Activated naive CD4-positive, alpha-beta T cell treated with Interleukin-2 at 50 U/mL for 16 hours (primary cell): ENCODE data around the gene OPN4.

ENCODE experiments used
- DNase-seq: peaks from one replicate; pipeline ENCODE4 v3.0.0-alpha.2; 2020

Gene OPN4

DNA sequence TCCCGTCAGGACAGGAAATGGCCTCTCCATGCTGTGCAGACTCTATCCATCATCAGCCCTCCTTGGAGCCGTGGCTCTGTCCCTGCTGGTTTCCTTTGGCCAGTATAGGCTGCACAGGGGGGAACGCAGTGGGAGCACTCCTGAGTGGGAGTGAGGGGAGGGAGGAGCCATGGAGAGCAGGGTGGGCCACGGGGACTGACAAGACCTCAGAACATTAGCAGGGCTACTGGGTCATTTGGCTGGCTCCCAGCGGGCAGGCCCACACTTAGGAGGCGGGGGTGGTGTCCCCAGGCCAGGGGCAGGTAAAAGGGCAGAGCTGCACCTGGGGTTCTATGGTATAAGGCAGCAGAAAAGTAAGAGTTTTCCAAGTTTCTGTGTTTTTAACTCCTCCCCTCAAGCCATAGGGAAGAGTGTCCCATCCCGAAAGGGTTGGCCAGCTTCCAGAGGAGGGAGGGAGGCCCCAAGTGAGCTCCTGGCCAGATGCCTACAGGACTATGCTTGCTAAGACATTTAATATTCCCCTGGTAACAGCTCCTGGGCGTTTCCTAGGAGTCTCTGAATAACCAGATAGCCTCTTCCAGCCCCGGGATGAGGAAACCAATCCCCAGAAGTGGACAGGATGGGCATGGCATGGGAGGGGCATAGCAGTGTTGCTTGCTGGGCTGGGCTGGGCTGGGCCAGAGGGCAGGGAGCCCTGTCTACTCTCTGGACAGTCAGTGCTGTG is 5.5 kb upstream of the OPN4 start:
- DNase-seq, result no peak

DNA sequence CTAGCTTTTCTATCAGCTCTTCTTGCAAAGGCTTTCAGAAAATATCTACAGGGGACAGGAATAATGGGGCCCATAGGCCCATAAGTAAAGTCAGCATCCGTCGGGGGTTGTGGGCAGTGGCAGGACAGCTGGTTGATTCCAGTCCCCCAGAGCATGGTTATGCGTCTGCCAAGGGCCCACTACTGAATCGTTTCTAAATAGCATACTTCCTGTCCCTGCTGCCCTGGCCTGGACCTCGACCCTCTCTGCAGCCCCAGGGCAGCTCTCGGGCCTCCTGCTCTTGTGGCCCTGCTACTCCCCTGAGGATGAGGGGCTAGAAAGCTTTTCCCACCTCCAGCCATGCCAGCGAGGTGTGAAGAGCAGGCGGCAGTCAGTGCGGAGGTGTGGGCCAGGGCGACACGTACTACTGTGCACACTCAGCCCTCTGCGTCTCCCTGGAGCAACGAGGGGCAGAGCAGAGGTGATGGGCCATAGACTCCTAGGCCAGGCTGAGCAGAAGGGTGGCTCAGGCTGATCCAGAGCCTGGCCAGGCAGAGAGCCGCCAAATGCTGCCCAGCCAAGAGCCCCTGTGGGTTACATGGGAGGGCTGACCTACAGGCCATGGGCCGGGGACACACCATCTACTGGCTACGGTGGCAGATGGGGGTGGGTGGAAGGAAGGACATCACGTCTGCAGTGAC is 4.7 kb upstream of the OPN4 start:
- no peak for DNase-seq

DNA sequence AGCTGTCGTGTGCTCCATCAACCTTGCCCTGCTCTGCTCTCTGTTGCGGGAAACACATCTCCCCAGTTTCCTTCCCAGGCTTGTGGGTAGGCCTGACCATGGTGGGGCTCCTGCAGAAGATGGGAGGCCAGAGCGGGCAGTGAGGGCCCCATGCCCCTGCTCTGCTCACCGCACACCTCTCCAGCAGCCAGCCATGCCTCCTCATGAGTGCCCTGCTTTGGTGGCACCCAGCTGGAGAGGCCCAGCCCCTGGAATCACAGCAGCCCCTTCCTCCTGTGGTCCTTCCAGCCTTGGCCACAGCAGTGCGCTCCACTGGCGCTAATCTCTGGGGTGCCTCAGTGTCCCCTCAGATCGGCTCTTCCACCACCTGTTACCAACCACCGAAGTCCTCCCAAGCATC is 4.2 kb upstream of the OPN4 start:
- DNase-seq, result no peak

DNA sequence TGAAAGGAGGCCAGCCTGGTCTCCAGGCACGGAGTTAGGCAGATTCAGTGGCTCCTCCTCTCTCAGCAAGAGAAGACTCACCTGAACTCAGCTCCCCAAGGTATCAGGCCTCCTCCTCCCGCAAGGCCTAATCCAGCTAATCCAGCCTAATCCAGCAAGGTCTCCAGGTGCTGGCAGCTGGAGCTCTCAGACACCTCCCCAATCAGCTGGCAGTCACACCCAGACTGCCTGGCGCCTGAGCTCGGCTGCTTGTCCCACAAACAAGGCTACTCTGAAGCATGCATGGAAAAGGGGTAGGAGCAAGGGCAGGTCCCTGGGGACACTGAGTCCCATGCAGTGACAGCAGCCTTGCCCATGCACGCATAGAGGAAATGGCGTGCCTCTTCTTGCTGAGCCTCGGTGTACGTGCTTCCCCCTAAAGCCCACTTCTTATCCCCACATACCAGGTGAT is 3.3 kb upstream of the OPN4 start:
- DNase-seq, result no peak

DNA sequence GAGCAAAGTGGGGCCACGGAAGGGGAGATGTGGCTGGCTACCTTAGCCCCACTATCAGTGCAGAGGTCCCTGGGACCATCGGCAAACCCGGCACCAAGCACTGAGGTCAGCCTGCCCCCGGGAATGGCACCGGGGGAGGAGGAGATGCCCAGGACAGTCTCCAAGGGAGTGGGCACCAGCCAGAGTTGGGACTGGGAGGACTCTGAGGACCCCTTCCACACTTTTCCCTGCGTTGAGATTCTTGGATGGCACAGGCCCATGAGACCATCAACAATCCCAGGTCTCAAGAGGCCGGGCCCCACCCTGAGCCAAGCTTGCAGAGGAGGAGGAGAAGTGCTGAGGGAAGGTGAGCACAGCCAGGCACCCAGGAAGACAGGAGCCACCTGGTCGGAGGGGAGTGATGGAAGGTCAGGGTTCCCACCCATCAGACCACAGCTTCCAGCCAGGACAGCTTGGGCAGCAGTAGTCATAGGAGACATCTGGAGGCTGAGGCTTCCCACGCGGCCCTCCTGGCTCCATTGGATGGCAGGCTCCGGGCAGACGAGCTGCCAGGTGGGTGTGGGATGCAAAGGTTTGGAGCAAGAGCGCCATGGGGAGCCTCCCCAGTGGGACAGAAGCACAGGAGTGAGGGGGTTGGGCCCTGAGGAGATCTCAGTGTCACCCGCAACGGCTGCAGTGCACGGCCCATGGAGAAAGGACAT is 2.6 kb upstream of the OPN4 start:
- no peak for DNase-seq

DNA sequence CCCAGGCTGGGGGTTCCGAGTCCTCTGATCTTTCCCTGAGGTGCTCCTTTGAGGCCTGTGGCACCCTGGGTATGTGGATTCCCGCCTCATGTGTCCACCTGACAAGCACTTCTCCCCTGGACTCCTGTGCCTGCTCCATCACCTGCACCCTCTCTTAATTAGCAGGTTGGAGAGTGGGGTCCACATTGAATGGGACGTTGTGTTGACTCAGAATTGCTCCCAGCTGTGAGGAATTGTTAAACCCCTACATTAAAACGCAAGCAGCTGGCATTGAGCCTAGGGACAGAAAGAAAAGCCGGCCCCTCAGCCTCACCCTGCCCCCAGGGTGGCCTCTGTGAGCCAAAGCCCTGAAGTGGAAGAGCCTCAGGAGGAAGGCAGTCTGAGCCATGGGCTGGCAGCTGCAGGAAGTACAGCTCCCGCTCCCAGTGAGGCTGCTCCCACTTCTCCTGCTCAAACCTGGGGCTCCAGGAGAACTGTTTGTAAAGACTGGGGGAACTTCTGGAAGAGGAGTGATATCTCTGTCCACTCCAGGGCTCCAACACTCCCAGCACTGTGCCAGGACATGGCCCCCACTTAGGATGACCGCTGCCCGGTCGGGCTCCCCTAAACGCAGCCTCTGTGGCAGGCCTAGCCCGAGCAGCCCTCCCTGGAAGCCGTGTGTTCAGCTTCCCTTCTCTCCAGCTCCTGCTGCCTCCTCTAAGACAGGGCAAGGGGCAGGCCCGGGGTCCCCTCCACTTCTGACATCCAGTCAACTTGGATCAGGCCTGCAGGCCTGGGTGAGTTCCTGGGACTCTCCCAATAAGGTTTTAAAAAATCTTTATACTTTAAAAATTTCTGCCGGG is 1.8 kb upstream of the OPN4 start:
- DNase-seq, result no peak

DNA sequence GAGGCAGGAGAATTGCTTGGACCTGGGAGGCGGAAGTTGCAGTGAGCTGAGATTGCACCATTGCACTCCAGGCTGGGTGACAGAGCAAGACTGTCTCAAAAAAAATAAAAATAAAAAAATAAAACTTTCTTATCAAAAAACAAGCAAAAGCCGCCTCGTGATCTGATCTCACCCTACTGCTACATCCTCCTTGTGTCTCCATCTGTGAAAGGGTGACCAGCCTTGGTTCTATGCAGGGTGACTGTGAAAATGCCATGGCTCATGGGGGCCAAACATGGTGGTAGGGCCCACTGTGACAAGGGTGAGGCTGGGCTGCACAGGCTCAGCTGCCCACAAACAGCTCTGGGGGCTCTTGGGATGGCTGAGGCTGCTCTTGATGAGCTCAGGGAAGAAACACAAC is 968 bp upstream of the OPN4 start:
- DNase-seq, result no peak

DNA sequence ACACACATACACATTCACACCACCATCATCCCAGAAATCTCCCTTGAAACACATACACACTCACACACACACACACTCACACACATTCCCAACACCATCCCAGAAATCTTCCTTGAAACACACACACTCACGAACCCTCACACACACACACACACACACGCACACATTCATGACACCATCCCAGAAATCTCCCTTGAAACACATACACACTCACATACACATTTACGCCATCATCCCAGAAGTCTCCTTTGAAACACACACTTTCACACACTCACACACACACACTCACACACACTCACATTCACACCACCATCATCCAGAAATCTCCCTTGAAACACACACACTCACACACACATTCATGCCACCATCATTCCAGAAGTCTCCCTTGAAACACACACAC is 360 bp upstream of the OPN4 start:
- DNase-seq, result no peak

DNA sequence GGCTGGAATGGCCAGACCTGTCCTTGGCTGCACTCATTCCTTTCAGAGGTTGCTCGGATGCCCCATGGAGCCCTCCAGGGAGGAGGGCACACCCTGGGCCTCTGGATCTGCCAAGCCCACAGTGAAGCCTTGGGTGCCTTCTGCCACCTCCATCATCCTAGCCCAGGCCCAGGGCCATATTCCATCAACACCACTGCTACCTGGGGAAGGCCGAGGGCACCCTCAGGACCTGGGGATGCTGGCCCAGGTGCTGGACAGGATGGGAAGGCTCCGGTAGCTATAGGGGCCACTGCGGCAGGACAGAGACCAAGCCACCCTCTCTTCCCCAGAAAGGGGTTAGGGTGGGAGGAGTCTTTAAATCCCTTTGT is 810 bp downstream of the OPN4 start:
- DNase-seq, result no peak

DNA sequence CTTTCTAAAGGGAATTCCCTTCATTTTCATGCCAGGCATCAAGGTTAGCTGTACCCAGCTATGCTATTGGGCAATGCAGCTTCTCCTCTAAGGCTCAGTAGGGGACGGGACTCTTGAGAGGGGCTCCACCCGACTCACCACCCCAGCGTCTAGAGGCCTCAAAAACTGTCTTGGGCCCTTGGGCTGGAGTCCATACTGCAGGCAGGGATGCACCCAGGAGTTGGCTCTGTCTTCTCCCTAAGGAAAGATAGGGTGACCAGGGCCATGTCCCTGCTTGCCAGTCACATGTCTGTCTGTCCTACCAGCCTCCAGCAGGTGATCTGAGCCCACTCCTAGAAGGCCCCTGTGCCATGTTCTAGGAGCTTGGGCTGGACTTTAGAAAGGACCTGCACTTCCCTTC is 1.2 kb downstream of the OPN4 start:
- no peak for DNase-seq

DNA sequence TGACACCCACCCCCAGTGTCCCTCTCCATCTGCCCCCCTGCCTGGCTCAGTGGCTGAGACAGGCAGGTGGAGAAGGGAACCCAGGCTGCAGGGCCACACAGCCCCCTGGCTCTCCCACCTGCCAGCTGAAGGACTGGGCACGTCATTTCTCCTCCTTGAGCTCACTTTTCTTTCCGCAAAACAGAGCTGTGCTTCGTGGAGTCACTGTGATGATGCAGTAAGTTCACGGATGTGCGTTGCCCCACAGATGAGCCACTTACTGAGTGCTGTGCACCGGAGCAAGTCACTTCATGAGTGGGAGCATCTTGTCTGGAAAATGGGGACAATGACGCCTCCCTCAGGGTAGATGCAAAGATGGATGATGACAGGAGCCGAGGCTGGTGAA is 2.7 kb downstream of the OPN4 start:
- DNase-seq, result no peak

DNA sequence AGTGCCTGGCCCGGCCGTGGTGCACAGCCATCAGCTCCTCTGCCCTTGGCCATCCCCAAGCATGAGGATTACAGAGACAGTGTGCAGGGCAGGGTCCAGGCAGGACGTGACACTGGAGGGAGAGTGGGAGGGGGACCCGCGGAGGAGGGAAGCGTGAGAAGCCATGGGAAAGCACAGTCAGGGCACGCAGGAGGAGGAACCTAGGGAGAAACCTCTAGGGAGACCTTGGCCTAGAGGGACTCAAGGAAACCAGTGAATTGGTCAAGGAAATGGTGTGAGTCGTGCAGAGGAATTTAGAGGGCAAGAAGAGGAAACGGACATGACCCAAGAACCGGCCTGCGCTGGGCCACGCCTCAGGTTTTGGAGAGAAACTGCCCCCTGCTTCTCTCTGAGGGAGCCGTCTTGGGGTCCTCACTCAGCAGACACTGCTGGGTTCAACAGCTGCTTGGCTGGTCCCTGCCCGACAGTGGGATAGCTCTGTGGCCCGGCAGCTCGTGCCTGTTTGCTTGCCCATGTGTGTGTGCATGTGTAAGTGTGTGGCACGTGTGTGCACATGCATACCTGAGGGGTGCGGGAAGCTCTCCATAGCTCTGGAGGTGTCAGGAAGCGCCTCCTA is 3.2 kb downstream of the OPN4 start:
- DNase-seq, result no peak

DNA sequence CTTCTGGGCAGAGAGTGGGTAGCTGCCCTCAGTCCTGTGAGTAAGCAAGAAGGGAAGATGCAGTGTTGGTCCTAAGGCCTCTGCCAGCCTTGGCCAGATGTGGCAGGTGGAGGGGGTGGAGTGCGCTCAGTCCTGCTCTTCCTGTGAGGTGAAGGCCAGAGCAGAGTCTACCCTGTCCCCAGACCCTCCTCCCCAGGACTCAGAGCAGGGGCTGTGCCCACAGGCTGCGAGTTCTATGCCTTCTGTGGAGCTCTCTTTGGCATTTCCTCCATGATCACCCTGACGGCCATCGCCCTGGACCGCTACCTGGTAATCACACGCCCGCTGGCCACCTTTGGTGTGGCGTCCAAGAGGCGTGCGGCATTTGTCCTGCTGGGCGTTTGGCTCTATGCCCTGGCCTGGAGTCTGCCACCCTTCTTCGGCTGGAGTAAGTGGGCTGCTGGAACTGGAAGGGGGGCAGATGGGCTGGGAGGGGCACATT is 4.0 kb downstream of the OPN4 start:
- DNase-seq, result no peak

DNA sequence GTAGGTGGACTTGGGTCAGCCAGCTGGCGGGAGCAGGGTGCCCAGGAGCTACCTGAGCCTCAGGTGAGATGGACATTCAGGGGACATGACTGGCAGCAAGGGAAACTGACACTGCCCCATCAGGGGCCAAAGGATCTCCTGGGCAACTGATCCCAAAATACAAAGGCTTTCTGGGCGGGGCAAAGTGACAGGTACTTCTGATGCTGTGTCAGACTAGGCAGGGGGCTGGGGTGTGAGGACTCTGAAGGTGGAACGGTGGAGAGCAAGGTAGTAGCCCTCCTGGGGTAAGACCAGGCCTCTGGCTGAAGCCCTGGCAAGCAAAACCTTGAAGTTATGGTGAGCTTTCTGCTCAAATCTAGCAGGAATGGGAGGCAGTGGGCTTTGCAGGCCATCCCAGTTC is 4.4 kb downstream of the OPN4 start:
- DNase-seq, result no peak

DNA sequence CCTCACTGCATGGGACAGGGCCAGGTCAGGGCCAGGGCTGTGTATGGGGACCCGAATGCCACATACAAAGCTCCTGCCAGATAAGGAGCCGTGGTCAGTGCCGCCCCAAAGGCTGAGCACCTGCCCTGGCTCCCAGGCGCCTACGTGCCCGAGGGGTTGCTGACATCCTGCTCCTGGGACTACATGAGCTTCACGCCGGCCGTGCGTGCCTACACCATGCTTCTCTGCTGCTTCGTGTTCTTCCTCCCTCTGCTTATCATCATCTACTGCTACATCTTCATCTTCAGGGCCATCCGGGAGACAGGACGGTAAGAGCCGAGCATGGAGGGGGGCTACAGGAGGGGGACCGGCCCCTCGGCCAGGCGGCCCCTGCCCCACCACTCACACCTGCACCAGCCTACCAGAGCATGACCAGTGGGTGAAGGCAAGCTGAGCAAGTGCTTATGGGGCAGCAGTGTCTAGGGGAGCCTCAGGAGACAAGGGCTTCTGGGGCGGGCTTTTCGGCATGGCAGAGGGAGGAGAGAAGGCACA is 4.9 kb downstream of the OPN4 start:
- no peak for DNase-seq

DNA sequence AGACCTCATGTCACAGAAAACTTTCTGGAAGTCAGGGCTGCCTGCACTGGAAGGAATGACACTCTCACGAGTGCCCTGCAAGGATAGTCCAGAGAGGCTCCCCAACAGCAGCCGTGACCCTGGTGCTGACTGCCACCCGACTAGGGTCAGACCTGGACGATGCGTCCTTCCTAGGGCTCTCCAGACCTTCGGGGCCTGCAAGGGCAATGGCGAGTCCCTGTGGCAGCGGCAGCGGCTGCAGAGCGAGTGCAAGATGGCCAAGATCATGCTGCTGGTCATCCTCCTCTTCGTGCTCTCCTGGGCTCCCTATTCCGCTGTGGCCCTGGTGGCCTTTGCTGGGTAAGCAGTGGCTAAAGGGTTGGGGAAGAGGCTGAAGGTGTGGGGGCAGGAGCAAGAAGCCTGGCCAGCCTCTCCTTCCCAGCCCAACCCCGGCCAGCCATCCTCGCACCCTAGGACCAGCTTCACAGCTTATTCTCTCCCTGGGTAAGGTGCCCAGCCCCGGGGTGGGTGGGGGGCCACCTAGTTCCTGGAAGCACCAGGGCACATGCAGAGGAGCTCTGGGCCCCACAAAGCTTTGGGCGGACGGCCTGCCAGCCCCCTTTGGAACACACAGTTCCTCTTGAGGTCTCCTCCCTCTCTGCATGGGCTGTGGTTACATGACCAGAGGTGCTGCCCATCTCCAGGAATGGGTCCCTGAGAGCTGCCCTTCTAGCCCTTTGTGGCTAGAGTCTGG is 5.5 kb downstream of the OPN4 start:
- DNase-seq, result no peak

DNA sequence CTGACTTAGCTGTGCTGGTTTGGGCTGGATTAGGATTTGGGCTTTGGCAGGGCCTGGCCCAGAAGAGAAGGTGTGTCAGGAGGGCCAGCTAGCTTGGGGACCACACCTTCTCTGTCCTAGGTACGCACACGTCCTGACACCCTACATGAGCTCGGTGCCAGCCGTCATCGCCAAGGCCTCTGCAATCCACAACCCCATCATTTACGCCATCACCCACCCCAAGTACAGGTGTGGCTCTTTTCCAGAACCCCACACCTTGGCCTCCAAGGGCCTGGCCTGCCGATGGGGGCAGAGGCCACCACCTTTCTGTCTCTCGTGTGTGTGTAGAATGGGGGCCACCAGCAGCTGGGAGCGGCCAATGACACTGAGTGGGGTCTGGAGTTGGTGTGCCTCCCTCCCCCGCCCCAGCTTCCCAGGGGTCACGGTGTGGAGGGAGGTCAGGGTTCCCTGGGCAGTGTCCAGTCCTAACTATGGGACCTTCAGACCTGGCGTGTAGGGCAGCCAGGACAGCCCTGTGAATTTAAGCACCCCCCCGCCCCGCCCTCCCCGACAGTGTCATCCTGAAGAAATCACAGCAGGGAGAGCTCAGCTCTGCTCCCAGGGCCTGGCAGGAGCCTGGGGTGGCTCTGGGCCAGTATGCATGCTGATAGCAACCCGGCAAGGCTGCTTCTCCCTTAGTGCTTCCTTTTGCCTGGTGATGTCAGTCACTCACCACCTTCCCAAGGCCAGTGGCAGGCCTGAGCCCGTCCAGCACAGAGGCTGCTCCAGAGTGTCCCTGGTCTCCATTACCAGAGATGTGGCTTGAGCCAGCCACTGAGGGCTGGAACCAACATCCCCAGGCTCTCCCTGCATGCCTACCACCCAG is 7.0 kb downstream of the OPN4 start:
- no peak for DNase-seq

DNA sequence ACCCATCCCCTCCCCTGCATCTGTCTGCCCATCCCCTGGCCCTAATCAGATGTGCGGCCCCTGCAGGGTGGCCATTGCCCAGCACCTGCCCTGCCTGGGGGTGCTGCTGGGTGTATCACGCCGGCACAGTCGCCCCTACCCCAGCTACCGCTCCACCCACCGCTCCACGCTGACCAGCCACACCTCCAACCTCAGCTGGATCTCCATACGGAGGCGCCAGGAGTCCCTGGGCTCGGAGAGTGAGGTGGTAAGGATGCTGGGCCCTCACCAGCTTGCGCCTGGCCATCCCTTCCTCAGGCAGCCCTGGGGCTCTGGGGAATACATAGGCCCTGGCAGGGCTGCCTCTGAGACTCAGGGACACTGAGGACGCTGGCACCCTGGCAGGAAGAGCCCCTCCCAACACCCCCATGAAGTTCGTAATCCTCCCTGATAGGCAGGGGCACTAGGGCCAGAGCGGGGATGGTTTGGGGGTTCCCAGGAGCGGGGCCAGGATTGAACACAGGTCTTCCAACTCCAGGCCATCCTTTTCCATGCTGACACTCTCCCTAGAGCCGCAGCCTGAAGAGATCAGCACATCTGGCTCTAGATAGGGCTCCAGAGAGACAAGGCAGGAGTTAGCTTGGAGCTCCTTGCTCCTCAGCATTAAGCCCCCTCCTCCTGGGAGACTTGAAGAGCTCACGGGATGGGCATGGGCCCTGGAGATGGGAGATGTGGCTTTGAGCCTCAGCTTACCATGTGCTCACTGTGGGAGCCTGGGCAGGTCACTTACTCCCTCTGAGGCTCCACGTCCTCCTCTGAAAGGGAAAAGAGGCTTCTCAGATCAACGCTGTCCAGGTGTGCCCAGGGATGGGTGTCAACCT is 8.1 kb downstream of the OPN4 start:
- no peak for DNase-seq

DNA sequence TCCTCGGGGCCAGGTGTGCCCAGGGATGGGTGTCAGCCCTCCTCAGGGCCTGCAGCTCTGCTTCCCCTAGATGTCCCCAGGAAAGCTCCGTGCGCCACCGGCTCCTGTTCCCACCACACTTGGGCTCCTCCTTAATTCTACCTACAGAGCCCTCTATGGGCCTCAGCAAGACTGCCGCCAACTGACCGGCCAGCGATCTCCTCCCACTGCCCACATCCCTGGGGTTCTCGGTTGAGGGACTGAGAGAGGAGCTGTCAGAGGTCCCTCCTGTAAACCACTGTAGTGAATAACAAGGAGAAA is 8.6 kb downstream of the OPN4 start:
- no peak for DNase-seq
